HG02938 (cell line): ENCODE data around the gene TXN.
A peak's percentile ranks its signal among the peaks of the same experiment; 100 is the strongest.
"Not testable (repeated sequence)": the region's sequence is repeated elsewhere in the genome, so short reads cannot be mapped to it uniquely, and the experiment has no call there.

Source experiments
- ATAC-seq: cut with Tn5 transposase; IDR thresholded peaks from one replicate; pipeline ENCODE4 v1.9.1; 2021; ENCODE audit warnings: mild to moderate bottlenecking, moderate library complexity; ENCODE audit not compliant: unreplicated experiment

Gene TXN

DNA sequence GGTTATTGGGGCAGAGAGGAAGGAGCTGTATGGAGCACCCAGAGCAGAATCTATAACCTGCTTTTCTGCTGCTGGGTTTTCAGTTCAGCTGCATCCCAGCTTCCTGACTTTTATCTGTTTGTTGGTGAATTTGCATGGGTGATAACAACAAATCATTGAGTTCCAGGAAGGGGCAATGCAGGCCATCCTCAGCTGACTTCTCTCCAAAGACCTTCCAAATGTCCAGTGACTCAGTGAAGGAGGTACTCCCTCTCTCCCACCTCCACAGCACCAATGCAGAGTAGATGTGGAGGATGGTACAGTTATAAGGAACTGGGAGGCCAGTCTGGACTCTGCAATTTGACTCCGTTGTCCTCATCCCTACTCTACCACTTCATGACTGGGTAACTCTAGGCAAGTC, 1.6 kb upstream of the TXN start:
- no peak for ATAC-seq

DNA sequence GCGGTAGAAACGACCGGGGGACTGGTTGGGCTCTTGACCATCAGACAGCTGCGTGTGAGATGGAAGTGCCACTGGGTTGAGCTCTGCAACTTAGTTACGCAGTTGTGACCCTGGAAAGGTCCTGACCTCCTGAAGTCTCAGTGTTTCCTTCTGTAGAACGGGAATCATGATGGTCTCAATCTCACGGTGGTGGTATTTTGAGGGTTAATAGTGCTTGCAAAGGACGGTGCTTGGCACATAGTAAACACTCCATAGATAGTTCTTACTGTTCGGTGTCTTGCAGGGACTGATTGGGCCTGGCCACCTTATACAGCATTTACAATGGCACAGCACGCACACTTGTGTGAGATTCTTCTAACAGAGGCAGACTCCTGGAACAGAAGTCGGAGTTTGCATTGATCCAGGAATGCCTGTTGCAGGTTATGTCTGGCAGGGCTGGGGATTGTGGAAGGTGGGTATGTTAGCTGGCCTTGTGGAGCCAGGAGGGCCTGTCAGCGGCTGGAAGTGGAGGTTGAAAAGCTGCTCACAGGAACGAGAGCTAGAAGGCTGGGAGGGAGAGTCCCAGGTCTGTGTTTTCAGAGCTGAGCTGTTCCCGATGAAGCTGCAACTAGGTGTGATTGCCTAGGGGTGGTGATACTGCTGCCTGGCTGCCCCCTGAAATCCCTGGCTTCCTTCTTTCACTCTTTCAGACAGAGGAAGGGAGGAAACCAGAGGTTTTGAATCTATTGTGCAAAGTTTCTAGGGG, 962 bp upstream of the TXN start:
- ATAC-seq, result peak; percentile 1

DNA sequence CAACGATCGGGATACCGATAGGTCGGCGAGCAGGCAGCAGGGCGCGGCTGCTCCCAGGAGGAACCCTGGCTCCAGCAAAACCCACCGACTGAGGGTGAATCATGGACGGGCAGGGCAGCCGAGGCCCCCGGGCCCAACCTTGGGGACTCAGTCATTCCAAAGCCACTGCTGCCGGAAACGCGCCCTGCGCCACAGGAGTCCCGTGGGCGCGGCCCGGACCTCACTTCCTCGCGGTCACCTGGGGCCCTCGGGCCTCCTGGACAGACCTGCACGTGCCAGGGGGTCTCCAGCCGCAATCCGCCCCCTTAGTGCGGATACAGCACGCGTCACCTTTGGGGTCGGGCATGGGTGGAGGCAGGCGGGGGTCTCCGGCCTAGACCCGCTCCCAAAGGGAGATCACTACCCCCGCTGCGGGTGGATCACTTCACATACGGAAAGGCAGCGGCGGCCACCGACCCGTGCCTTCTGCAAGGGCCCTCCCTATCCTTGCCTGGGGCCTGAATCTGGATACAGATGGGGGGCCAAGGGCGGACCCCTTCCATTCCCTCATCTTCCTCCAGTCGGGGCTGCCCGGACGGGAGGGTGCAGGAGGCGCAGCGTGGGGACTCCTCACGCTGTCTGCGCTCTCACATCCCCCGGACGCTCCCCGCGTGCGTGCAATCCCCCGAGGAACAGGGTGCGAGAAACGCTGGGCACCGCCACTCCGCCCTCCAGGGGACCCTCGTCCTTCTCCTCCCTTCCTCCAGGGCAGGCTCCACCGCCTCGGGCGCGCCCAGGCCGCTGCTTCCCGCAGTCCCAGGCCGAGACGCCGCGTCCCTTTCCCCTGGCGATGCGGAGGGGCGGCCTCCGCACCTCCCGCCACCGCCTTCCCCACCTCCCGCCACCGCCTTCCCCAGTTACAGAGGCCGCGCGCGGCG, 586 bp downstream of the TXN start:
- ATAC-seq, result peak; percentile 26

GRCh38 chr9:110255034-110255462, 1.3 kb downstream of the TXN start:
- ATAC-seq, result no peak

DNA sequence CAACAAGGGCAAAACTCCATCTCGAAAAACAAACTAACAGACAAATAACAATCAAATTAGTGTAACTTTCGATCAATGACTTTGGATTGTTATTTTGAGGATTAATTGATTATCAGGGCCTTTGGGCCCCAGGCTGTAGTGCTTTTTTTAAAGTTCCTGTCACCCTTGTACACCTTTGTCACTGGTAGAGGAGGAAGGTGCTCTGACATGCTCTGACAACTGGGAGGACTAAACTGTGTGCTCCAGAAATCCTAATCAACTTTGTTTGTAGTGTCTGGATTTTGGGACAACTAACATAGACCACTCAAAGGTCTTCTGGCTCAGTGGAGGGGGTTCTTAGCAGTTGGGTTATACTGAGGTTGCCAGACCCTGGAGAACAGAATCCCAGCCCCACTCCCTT, 1.8 kb downstream of the TXN start:
- no peak for ATAC-seq

DNA sequence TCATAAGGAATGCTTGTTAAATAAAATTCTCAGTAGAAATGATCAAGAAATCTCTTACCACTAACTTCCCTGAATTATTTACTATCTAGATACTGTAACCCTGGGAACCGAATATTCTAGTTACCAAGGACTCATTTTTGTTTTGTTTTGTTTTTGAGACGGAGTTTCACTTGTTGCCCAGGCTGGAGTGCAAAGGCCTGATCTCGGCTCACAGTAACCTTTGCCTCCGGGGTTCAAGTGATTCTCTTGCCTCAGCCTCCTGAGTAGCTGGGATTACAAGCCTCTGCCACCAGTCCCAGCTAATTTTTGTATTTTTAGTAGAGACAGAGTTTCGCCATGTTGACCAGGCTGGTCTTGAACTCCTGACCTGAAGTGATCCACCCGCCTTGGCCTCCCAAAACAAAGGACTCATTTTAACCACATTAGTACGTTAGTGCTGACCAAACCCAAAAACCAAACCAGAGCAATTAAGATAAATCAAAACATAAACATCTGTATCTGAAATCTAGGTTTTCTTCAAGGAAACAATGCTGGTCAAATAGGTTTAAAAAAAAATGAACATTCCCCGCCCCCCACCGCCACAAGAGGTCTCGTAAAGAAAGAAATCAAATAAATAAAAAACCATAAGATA, 3.7 kb downstream of the TXN start:
- ATAC-seq, result no peak

DNA sequence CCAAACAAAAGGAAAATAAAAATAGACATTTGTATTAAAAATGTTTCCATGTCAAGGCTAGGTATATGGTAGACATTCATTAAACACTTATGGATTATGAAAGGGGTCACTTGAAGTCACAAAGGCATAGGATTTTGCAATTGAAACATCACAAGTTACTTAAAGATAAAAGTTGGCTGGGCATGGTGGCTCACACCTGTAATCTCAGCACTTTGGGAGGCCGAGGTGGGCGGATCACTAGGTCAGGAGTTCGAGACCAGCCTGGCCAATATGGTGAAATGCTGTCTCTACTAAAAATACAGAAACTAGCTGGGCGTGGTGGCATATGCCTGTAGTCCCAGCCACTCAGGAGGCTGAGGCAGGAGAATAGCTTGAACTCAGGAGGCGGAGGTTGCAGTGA, 4.5 kb downstream of the TXN start:
- ATAC-seq, result not testable (repeated sequence)

- no peak for ATAC-seq
Observed at GRCh38 chr9:110251212-110251611, 5.1 kb downstream of the TXN start.

GRCh38 chr9:110249603-110250002, 6.7 kb downstream of the TXN start:
- ATAC-seq, result no peak

DNA sequence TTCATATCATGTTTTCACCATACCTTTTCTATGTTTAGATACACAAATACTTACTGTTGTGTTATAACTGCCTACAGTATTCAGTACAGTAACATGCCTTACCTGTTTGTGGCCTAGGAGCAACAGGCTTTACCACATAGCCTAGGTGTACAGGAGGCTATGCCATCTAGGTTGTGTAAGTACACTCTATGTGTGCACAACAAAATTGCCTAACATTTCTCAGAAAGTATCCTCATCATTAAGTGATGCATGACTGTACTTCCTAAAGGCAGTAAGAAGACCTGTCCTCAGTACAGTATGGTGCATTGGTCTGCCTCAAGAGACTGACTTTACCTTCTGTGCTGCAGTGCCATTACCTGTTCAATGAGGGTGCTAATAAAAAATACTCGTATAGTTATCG, 7.9 kb downstream of the TXN start:
- ATAC-seq, result no peak

GRCh38 chr9:110246214-110246613, 10.1 kb downstream of the TXN start:
- ATAC-seq, result no peak

DNA sequence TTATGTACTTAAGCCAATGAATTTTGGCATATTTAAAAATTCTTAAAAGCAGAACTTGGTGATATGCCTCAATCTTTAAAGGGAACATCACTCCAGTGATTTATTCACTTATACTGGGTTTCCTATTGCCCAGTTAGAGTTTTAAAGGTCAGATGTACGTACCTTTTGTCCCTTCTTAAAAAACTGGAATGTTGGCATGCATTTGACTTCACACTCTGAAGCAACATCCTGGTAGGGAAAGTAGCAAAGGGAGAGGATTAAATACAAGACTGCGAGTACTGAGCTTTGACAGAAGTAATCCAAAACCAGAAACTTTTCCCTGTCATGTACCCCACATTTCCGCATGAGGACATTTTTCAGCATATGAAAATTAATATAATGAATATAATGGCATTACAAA, 11.7 kb downstream of the TXN start:
- no peak for ATAC-seq

DNA sequence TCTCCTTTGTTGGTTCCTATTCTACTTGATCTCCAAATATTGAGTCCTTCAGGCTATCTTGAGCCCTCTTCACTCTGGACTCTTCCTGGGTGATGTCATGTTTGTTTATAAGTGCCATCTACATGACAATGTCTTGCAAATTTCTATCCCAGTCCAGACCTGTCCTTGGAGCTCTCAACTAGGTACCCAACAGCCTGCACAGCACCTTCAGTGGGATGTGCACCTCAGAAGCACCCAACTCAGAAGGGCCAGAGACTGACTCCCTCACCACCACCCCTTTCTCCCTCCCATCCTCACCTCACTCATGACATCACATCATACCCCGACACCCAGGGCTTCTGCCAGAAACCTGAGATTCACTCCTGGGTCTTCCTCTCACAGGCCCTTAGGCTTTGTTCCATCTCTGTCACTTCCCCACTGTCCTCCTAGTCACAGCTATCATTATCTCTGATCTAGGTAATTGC, 14.4 kb downstream of the TXN start:
- no peak for ATAC-seq

- ATAC-seq, result no peak
Observed at GRCh38 chr9:110241260-110241857, 14.9 kb downstream of the TXN start.

DNA sequence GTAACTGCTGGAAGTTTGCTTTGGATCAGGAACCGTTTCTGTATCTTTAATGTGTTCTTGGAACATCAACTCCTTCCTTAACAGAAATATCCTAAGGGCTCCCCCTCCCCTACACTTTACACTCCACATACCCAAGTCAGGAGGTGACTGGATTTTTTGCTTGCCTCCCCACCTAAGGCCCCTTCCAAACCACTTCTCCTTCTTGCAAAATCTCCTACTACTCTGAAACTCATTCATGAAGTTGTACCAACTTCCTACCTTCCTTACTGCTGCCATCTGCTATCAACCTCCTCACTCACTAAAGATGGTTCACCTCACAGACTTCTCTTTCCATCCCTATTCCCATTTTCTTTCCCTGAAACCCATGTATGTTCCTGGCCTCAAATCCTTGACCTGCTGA, 16.1 kb downstream of the TXN start:
- no peak for ATAC-seq

DNA sequence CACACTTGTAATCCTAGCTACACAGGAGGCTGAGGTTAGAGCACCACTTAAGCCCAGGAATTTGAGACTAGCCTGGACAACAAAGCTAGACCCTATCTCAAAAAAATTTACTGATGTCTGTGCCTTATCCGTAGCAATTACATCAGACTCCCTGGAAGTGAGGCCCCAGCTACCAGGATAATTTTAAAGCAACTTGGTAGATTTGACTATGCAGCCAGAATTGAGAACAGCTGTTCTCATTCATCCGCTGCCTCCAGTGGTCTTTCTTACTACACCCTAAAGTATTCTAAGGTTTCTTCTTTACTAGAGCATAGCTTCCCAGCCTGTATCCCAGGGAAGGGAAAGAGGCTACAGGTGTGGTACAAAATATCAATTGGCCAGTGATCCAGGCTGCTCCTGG, 28.0 kb downstream of the TXN start:
- ATAC-seq, result no peak

GRCh38 chr9:110224583-110224982, 31.7 kb downstream of the TXN start:
- ATAC-seq, result no peak

DNA sequence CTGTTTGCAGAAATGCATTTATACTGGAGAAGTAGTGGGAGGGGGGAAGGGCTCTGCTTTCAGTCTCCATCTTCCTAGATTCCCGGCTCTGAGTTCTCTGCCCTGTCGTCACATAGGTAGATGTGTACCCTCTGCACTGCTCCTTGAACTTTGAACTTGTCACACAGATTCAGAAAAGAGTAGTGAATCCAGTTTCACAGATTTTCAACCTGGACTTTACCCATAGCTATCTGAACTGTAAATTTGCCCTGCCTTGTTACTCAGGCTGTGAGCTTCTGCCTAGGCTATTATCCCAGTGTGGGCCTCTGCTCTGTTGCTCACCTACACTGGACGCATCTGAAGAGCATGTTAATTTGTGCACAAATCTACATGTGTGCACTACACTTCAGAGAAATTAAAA, 35.5 kb downstream of the TXN start:
- no peak for ATAC-seq

GRCh38 chr9:110217656-110218099, 38.6 kb downstream of the TXN start:
- ATAC-seq, result no peak

DNA sequence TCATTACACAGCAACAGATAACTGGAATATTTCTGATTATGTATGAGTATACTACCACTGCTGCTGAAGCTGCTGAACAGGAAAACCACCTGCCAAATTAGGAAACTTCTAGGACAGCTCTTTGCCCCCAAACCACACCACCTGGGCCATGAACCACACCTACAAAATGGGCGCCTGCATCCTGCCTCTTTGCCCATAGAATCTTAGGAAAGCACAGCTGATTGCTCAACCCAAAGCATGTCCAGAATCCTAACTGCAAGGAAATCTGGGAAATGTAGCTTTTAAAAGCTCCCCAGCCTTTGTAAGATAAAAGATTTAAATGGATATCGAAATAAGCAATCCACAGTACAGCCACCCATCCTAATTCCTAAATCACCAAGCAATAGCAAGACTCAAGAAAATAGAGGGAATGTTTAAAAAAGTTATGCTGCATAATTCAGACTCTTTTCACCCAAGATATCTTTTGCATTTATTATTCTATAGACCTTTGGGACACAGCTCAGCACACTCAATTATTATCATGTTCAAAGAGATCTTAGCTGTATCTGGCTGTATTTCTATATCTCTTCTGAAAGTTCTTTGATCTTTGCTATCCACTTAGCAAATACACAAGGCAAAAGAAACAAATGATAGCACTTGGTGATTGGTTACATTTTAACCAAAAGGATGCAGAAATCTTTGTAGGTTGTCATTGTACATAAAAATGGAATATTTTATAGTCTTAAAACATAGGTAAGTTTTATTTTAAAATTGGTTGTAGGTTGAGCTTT, 41.5 kb downstream of the TXN start:
- no peak for ATAC-seq
